ENCODE measurements around the gene CYP4A22.
"Not testable (repeated sequence)": the region's sequence is repeated elsewhere in the genome, so short reads cannot be mapped to it uniquely, and the experiment has no call there.

Gene CYP4A22

GRCh38 chr1:47188791-47189785 lies 51.8 kb downstream of the CYP4A22 start:
- H3K4me1 ChIP-seq (ENCODE audit: control insufficient read depth, low read depth, low read length), result peaks cover 10% of the 10 kb centered on the region
- no peak overlapping the region for H3K4me3 ChIP-seq (ENCODE audit: low read length)
- no peaks in the 10 kb centered on the region for H3K36me3 ChIP-seq (ENCODE audit: control insufficient read depth, low read depth, low read length)
- peaks cover 5% of the 10 kb centered on the region for H3K27me3 ChIP-seq (ENCODE audit: control insufficient read depth, insufficient read depth, low read length)
- H3K9ac ChIP-seq (ENCODE audit: low read length), result no peak overlapping the region
- no peak overlapping the region for H3K27ac ChIP-seq (ENCODE audit: low read length)
- no peaks in the 10 kb centered on the region for H3K9me3 ChIP-seq (ENCODE audit: control insufficient read depth, low read depth, low read length)

- Histone ChIP-seq H3K4me3 (ENCODE audit: low read length) (no peak within 1 kb of the TSS), H3K4me1 (ENCODE audit: control insufficient read depth, low read depth, low read length) (peaks cover 10% of the 10 kb centered on the region), H3K9ac (ENCODE audit: low read length) (no peak within 1 kb of the TSS), H3K27ac (ENCODE audit: low read length) (no peak within 1 kb of the TSS), H3K9me3 (ENCODE audit: control insufficient read depth, low read depth, low read length) (no peaks in the 10 kb centered on the region), H3K27me3 (ENCODE audit: control insufficient read depth, insufficient read depth, low read length) (peaks cover 14% of the 10 kb centered on the region), H3K36me3 (ENCODE audit: control insufficient read depth, low read depth, low read length) (no peaks in the 10 kb centered on the region)
Measured at GRCh38 chr1:47189844-47190508, 52.7 kb downstream of the CYP4A22 start, which contains the start of gene PDZK1IP1. PDZK1IP1 (minus strand) TSS chr1:47190036; CDS start chr1:47189932, 104 bp downstream.

- H3K36me3 ChIP-seq (ENCODE audit: control insufficient read depth, low read depth, low read length), result no peaks in the 10 kb centered on the region
- no peak overlapping the region for H3K4me3 ChIP-seq (ENCODE audit: low read length)
- H3K27ac ChIP-seq (ENCODE audit: low read length), result no peak overlapping the region
- no peak overlapping the region for H3K9ac ChIP-seq (ENCODE audit: low read length)
- no peaks in the 10 kb centered on the region for H3K9me3 ChIP-seq (ENCODE audit: control insufficient read depth, low read depth, low read length)
- H3K4me1 ChIP-seq (ENCODE audit: control insufficient read depth, low read depth, low read length), result peaks cover 10% of the 10 kb centered on the region
- peaks cover 17% of the 10 kb centered on the region for H3K27me3 ChIP-seq (ENCODE audit: control insufficient read depth, insufficient read depth, low read length)
Measured at GRCh38 chr1:47190509-47190855, 53.2 kb downstream of the CYP4A22 start.

GRCh38 chr1:47190857-47191256 lies 53.6 kb downstream of the CYP4A22 start:
- H3K9me3 ChIP-seq (ENCODE audit: control insufficient read depth, low read depth, low read length), result no peaks in the 10 kb centered on the region
- peaks cover 17% of the 10 kb centered on the region for H3K27me3 ChIP-seq (ENCODE audit: control insufficient read depth, insufficient read depth, low read length)
- peaks cover 10% of the 10 kb centered on the region for H3K4me1 ChIP-seq (ENCODE audit: control insufficient read depth, low read depth, low read length)
- no peak overlapping the region for H3K27ac ChIP-seq (ENCODE audit: low read length)
- H3K4me3 ChIP-seq (ENCODE audit: low read length), result no peak overlapping the region
- no peaks in the 10 kb centered on the region for H3K36me3 ChIP-seq (ENCODE audit: control insufficient read depth, low read depth, low read length)
- no peak overlapping the region for H3K9ac ChIP-seq (ENCODE audit: low read length)

- H3K27ac ChIP-seq (ENCODE audit: low read length), result no peak overlapping the region
- peaks cover 10% of the 10 kb centered on the region for H3K4me1 ChIP-seq (ENCODE audit: control insufficient read depth, low read depth, low read length)
- no peaks in the 10 kb centered on the region for H3K36me3 ChIP-seq (ENCODE audit: control insufficient read depth, low read depth, low read length)
- H3K9ac ChIP-seq (ENCODE audit: low read length), result no peak overlapping the region
- H3K4me3 ChIP-seq (ENCODE audit: low read length), result no peak overlapping the region
- H3K9me3 ChIP-seq (ENCODE audit: control insufficient read depth, low read depth, low read length), result no peaks in the 10 kb centered on the region
- peaks cover 17% of the 10 kb centered on the region for H3K27me3 ChIP-seq (ENCODE audit: control insufficient read depth, insufficient read depth, low read length)
Measured at GRCh38 chr1:47191940-47192457, 54.8 kb downstream of the CYP4A22 start.

GRCh38 chr1:47192458-47193384 lies 55.5 kb downstream of the CYP4A22 start:
- H3K9me3 ChIP-seq (ENCODE audit: control insufficient read depth, low read depth, low read length), result no peaks in the 10 kb centered on the region
- no peak overlapping the region for H3K9ac ChIP-seq (ENCODE audit: low read length)
- H3K4me1 ChIP-seq (ENCODE audit: control insufficient read depth, low read depth, low read length), result peaks cover 10% of the 10 kb centered on the region
- no peak overlapping the region for H3K27ac ChIP-seq (ENCODE audit: low read length)
- no peak overlapping the region for H3K4me3 ChIP-seq (ENCODE audit: low read length)
- no peaks in the 10 kb centered on the region for H3K36me3 ChIP-seq (ENCODE audit: control insufficient read depth, low read depth, low read length)
- peaks cover 17% of the 10 kb centered on the region for H3K27me3 ChIP-seq (ENCODE audit: control insufficient read depth, insufficient read depth, low read length)

- not testable (repeated sequence) for H3K36me3 ChIP-seq (ENCODE audit: control insufficient read depth, low read depth, low read length); H3K9ac ChIP-seq (ENCODE audit: low read length); H3K4me1 ChIP-seq (ENCODE audit: control insufficient read depth, low read depth, low read length); H3K4me3 ChIP-seq (ENCODE audit: low read length); H3K27ac ChIP-seq (ENCODE audit: low read length); H3K9me3 ChIP-seq (ENCODE audit: control insufficient read depth, low read depth, low read length)
- peaks cover 24% of the 10 kb centered on the region for H3K27me3 ChIP-seq (ENCODE audit: control insufficient read depth, insufficient read depth, low read length)
Measured at GRCh38 chr1:47193496-47193895, 56.3 kb downstream of the CYP4A22 start.

GRCh38 chr1:47194311-47194710 lies 57.1 kb downstream of the CYP4A22 start:
- H3K9me3 ChIP-seq (ENCODE audit: control insufficient read depth, low read depth, low read length), result no peaks in the 10 kb centered on the region
- no peak overlapping the region for H3K9ac ChIP-seq (ENCODE audit: low read length)
- H3K27ac ChIP-seq (ENCODE audit: low read length), result no peak overlapping the region
- H3K4me1 ChIP-seq (ENCODE audit: control insufficient read depth, low read depth, low read length), result peaks cover 10% of the 10 kb centered on the region
- H3K36me3 ChIP-seq (ENCODE audit: control insufficient read depth, low read depth, low read length), result no peaks in the 10 kb centered on the region
- H3K4me3 ChIP-seq (ENCODE audit: low read length), result no peak overlapping the region
- peaks cover 24% of the 10 kb centered on the region for H3K27me3 ChIP-seq (ENCODE audit: control insufficient read depth, insufficient read depth, low read length)

GRCh38 chr1:47195981-47196380 lies 58.7 kb downstream of the CYP4A22 start:
- H3K4me1 ChIP-seq (ENCODE audit: control insufficient read depth, low read depth, low read length); H3K9ac ChIP-seq (ENCODE audit: low read length); H3K9me3 ChIP-seq (ENCODE audit: control insufficient read depth, low read depth, low read length); H3K4me3 ChIP-seq (ENCODE audit: low read length); H3K36me3 ChIP-seq (ENCODE audit: control insufficient read depth, low read depth, low read length); H3K27ac ChIP-seq (ENCODE audit: low read length): not testable (repeated sequence)
- peaks cover 24% of the 10 kb centered on the region for H3K27me3 ChIP-seq (ENCODE audit: control insufficient read depth, insufficient read depth, low read length)

- Histone ChIP-seq H3K4me1 (ENCODE audit: control insufficient read depth, low read depth, low read length) (peaks cover 10% of the 10 kb centered on the region), H3K4me3 (ENCODE audit: low read length) (no peak overlapping the region), H3K9me3 (ENCODE audit: control insufficient read depth, low read depth, low read length) (no peaks in the 10 kb centered on the region), H3K36me3 (ENCODE audit: control insufficient read depth, low read depth, low read length) (no peaks in the 10 kb centered on the region), H3K9ac (ENCODE audit: low read length) (no peak overlapping the region), H3K27me3 (ENCODE audit: control insufficient read depth, insufficient read depth, low read length) (peaks cover 24% of the 10 kb centered on the region), H3K27ac (ENCODE audit: low read length) (no peak overlapping the region)
Measured at GRCh38 chr1:47196622-47197021, 59.4 kb downstream of the CYP4A22 start.

GRCh38 chr1:47198214-47198613 lies 61.0 kb downstream of the CYP4A22 start:
- Histone ChIP-seq H3K4me1 (ENCODE audit: control insufficient read depth, low read depth, low read length) (no peaks in the 10 kb centered on the region), H3K27ac (ENCODE audit: low read length) (no peak overlapping the region), H3K9me3 (ENCODE audit: control insufficient read depth, low read depth, low read length) (peaks cover 4% of the 10 kb centered on the region), H3K9ac (ENCODE audit: low read length) (no peak overlapping the region), H3K27me3 (ENCODE audit: control insufficient read depth, insufficient read depth, low read length) (peaks cover 24% of the 10 kb centered on the region), H3K4me3 (ENCODE audit: low read length) (no peak overlapping the region), H3K36me3 (ENCODE audit: control insufficient read depth, low read depth, low read length) (no peaks in the 10 kb centered on the region)

Data from iPS-18a (cell line).